NCI-H510A treated with DMSO at 0.1 percent for 48 hours (cell line): ENCODE results near the gene RBPMS2.

Experiments
- DNase-seq: peaks from one replicate; lab custom pipeline; 2025; lab: John Stamatoyannopoulos, UW

Gene RBPMS2

GRCh38 chr15:64720188-64720587 lies 55.2 kb downstream of the RBPMS2 start:
- DNase-seq: no peak

GRCh38 chr15:64717735-64718495 lies 57.5 kb downstream of the RBPMS2 start:
- no peak for DNase-seq

GRCh38 chr15:64717130-64717529 lies 58.3 kb downstream of the RBPMS2 start:
- DNase-seq: no peak

GRCh38 chr15:64716452-64716851 lies 58.9 kb downstream of the RBPMS2 start:
- no peak for DNase-seq

- no peak for DNase-seq
Observed at GRCh38 chr15:64713592-64713991, 61.8 kb downstream of the RBPMS2 start.

GRCh38 chr15:64712353-64712752 lies 63.0 kb downstream of the RBPMS2 start:
- no peak for DNase-seq

GRCh38 chr15:64710676-64711428 lies 64.5 kb downstream of the RBPMS2 start:
- DNase-seq: no peak

- no peak for DNase-seq
Observed at GRCh38 chr15:64706011-64706911, 69.1 kb downstream of the RBPMS2 start.

GRCh38 chr15:64705006-64705405 lies 70.4 kb downstream of the RBPMS2 start:
- DNase-seq: no peak

GRCh38 chr15:64703632-64703959 lies 71.8 kb downstream of the RBPMS2 start:
- peak; percentile 37 for DNase-seq

- peak; percentile 75 for DNase-seq
Observed at GRCh38 chr15:64702816-64703631, 72.4 kb downstream of the RBPMS2 start.

- no peak for DNase-seq
Observed at GRCh38 chr15:64701482-64702184, 73.8 kb downstream of the RBPMS2 start.

GRCh38 chr15:64701051-64701450 lies 74.3 kb downstream of the RBPMS2 start:
- DNase-seq: no peak

GRCh38 chr15:64699751-64700388 lies 75.5 kb downstream of the RBPMS2 start:
- peak; percentile 72 for DNase-seq

GRCh38 chr15:64698823-64699222 lies 76.6 kb downstream of the RBPMS2 start:
- no peak for DNase-seq

- DNase-seq: no peak
Observed at GRCh38 chr15:64697911-64698369, 77.4 kb downstream of the RBPMS2 start.

- no peak for DNase-seq
Observed at GRCh38 chr15:64696481-64696880, 78.9 kb downstream of the RBPMS2 start.

- DNase-seq: no peak
Observed at GRCh38 chr15:64695561-64695992, 79.8 kb downstream of the RBPMS2 start.

GRCh38 chr15:64694816-64695215 lies 80.6 kb downstream of the RBPMS2 start:
- DNase-seq: no peak

- no peak for DNase-seq
Observed at GRCh38 chr15:64693134-64693533, 82.3 kb downstream of the RBPMS2 start.
